GM19328 (cell line): ENCODE data around the gene MIPOL1.
"Not testable (repeated sequence)": the region's sequence is repeated elsewhere in the genome, so short reads cannot be mapped to it uniquely, and the experiment has no call there.

Experiments used
- ATAC-seq: cut with Tn5 transposase; IDR thresholded peaks from one replicate; pipeline ENCODE4 v1.9.1; 2021; ENCODE audit warnings: mild to moderate bottlenecking, moderate library complexity; ENCODE audit not compliant: unreplicated experiment

Gene MIPOL1

DNA sequence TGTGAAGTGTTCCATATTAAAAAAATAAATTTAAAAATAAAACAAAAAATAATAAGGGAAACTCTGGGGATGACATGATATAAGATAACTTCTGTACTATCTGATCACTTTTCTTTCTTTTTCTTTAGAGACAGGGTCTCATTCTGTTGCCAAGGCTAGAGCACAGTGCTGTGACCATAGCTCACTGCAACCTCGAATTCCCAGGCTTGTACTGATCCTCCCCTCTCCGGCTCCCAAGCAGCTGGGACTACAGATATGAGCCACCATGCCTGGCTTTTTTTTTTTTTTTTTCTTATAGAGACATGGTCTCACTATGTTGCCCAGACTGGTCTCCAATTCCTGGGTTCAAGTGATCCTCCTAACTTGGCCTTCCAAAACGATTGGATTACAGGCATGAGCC is 10.4 kb upstream of the MIPOL1 start:
- ATAC-seq = no peak

DNA sequence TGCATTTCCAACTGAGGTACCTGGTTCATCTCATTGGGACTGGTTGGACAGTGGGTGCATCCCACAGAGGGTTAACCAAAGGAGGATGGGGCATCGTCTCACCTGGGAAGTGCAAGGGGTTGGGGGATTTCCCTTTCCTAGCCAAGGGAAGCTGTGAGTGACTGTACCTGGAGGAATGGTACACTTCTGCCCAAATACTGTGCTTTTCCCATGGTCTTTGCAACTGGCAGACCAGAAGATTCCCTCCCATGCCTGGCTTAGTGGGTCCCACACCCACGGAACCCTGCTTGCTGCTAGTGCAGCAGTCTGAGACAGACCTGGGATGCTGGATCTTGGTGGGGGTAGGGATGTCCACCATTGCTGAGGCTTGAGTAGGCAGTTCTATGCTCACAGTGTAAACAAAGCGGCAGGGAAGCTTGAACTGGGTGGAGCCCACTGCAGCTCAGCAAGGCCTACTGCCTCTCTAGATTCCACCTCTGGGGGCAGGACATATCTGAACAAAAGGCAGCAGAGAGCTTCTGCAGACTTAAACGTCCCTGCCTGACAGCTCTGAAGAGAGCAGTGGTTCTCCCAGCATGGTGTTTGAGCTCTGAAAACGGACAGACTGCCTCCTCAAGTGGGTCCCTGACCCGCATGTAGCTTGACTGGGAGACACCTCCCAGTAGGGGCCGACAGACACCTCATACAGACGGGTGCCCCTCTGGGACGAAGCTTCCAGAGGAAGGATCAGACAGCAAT is 9.7 kb upstream of the MIPOL1 start:
- ATAC-seq = not testable (repeated sequence)

DNA sequence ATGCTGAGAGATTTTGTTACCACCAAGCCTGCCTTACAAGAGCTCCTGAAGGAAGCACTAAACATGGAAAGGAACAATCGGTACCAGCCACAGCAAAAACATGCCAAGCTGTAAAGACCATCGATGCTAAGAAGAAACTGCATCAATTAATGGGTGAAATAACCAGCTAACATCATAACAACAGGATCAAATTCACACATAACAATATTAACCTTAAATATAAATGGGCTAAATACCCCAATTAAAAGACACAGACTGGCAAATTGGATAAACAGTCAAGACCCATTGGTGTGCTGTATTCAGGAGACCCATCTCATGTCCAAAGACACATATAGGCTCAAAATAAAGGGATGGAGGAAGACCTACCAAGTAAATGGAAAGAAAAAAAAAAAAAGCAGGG is 8.0 kb upstream of the MIPOL1 start:
- ATAC-seq = not testable (repeated sequence)

DNA sequence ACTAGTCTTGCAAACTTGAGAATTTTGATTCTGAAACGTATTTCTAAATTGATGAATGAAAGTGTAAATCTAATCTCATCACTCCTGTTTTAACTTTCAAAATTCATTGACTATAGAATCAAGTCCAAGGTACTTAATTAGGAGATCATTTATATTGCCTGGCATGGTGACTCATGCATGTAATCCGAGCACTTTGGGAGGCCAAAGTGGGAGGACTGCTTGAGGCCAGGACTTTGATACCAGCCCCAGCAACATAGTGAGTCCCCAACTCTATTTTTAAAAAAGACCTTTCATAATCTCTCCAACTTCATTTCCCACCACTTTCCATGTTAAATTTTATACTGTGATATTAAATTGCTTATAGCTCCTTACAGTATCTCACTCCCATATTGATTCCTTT is 3.0 kb upstream of the MIPOL1 start:
- no peak for ATAC-seq

DNA sequence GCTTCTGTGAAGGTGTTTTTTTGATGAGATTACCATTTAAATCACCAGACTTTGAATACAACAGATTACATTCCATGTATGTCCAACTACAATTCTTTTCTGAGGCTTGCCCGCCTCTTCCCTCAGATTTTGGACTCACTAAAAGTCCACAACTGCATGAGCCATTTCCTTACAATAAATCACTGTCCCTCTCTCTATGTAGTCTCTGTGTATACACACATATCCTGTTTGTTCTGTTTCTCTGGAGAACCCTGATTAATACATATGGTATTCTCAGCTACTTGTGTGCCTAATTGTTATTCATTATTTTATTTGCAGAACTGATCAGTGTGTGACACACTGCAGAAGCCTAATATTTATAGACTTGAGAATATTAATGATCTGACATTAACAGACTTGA is 2.4 kb upstream of the MIPOL1 start:
- ATAC-seq = no peak

DNA sequence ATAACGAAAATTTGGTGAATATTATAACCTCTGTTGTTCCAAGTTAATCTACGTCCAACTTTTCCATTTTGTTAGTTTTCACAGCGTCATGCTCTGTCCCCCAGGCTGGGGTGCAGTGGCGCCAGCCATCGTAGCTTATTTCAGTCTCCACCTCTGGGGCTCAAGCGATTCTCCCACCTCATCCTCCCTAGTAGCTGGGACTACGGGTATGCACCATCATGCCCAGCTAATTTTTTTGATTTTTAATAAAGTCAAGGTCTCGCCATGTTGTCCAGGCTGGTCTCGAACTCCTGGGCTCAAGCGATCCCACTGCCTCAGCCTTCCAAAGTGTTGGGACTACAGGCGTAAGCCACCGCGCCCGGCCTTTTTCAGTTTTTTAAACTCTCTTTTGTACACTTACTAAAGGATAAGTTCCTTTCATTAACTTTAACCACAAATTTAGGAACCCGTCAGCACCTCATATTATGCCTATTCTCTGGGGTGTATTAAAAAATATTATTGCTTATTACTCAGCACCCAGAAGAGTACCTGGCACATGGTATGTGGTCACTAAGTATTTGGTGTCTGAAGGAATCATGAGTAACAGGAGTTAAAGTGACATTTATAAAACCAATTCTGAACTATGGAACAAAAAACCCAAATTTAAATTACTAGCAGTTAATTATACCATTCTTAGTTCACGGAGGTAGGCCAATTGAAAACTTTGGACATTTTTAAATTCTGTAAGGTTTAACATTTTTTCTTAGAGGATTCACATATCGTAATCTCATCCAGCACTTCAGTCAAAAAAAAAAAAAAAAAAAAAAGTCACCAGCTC is 925 bp upstream of the MIPOL1 start:
- no peak for ATAC-seq

DNA sequence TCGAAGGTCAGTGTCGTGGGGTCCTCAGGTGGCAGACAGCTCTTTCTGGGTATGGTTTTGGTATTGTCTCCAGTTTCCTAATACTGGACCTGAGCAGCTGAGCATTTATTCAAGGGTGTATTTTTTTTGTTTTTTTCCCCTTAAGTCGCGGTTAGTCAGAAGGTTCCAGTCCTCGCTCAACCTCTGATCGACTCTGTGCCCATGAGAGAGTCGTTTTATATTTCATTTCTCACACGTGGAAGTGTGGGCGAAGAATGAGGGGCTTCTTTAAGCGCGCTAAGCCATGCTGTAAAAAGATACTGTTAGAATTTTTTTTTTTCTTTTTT is 499 bp downstream of the MIPOL1 start:
- no peak for ATAC-seq

DNA sequence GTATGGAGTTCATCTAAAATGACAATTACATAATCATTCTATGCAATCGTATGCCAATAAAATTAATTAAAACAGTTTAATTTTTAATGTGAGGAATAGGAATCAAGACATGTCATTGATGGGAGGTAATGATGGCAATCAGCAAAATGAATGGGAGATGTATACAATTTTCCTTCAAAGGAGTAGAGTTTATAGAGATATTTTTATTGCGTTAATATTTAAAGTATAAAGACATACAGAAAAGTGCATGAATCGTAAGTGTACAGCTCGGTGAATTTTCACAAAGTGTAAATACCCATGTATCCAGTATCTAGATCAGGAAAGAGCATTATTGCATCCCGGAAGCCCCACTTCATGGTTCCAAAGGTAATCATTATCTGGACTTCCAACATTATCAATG is 1.2 kb downstream of the MIPOL1 start:
- no peak for ATAC-seq

DNA sequence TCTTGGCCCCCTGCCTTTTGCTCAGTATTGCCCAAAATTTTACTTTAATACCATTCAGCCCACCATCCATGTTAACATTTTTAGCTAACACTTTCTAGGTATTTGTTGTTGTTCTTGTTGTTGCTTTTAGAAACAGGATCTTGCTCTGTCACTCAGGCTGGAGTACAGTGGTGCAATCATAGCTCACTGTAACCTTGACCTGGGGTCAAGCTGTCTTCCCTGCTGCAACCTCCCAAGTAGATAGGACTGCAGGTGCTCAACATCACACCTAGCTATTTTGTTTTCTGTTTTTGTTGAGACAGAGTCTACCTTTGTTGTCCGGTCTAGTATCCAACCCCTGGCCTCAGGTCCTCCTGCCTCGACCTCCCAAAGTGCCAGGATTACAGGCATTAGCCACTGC is 4.0 kb downstream of the MIPOL1 start:
- no peak for ATAC-seq

DNA sequence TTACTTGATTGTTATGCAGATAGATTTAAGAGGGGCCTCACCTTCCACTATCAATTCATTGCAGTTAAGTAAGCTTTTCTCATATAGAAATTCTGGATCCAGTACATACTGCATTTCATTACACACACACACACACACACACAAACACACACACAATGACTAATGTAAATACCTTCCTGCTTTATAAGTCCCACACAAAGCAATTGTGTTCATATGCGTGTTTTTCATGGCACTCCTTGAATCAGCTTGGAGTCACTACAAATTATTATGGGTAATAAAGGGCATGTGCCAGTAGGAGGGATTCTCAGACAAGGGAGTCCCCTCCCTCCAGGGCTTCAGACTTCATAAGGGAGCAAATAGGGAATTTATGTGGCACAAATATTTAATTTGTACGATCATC is 4.5 kb downstream of the MIPOL1 start:
- ATAC-seq = no peak

DNA sequence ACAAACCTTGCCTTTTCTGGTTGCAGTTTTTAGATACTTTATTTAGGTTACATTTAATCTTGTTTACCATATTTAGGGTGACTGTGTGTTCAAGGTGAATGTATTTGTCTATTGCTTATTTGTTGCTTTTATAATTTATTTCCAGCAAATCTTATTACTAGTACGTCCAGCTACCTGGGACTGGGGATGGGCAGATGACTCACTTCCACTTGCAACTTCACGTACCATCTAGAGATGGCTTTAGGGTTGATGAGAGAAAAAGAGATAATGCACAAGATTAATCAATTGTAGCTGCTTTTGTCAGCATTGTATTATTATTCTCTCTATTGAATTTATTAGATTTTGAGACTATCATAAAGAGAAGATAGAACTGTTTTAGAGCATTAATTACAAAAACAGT is 5.1 kb downstream of the MIPOL1 start:
- no peak for ATAC-seq

DNA sequence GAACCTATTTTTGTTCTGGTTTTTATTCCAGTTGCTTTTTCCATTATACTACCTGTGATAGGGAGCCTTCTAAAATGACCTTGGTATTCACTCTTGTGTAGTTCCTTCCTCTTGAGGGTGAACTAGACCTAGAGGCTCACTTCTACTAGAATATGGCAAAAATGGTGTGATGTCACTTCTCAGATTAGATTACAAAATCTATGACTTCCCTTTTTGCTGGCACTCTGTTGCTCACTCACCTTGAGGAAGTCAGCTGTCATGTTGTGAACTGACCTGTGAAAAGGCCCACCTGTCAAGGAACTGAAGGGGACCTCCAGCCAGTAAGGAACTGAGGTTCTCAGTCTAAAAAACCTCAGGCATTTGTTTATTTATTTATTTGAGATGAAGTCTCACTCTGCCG is 5.7 kb downstream of the MIPOL1 start:
- ATAC-seq = no peak

DNA sequence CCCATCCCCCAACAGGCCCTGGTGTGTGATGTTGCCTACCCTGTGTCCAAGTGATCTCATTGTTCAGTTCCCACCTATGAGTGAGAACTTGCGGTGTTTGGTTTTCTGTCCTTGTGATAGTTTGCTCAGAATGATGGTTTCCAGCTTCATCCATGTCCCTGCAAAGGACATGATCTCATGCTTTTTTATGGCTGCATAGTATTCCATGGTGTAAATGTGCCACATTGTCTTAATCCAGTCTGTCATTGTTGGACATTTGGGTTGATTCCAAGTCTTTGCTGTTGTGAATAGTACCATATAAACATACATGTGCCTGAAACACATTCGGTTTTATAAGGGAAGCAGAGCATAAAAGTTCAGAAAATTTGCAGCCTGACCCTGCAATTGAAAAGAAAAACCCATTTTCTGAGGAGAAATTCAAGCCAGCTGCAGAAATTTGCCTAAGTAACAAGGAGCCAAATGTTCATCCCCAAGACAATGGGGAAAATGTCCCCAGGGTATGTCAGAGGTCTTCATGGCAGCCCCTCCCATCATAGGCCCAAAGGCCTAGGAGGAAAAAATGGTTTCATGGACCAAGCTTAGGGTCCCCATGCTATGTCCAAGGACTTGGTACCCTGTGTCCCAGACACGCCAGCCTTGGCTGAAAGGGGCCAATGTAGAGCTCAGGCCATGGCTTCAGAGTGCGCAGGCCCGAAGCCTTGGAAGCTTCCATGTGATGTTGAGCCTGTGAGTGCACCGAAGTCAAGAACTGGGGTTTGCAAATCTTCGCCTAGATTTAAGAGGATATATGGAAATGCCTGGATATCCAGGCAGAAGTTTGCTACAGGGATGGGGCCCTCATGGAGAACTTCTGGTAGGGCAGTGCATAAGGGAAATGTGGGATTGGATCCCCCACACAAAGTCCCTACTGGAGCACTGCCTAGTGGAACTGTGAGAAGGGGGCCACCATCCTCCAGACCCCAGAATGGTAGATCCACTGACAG is 8.2 kb downstream of the MIPOL1 start:
- not testable (repeated sequence) for ATAC-seq

DNA sequence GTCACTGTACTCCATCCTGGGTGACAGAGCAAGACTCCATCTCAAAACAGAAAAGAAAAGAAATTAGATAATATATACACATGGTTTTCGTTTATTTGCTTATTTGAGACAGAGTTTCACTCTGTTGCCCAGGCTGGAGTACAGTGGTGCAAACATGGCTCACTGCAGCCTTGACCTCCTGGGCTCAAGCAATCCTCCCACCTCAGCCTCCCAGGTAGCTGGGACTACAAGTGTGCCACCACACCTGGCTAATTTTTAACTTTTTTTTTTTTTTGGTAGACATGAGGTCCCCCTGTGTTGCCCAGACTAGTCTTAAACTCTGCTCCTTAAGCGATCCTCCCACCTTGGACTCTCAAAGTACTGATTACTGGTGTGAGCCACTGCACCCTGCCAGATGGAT is 11.9 kb downstream of the MIPOL1 start:
- not testable (repeated sequence) for ATAC-seq

DNA sequence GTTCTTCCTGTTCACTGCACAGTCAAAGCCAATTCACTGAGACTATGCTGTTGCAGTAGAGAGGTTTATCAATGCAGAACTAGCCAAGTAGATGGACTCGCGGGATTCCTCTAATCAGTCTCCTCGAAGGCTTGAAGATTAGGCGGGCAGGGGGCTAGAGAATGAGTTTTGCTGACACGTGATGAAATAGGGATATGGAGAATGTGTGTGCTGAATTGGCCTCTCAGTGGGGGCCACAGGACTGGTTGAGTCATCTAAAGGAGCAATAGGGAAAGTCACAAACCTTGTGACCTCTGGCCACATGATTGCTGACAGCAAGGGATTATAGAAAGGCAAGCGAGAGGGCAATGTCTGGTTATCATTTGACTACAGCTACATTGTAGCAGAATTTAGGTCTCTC is 12.7 kb downstream of the MIPOL1 start:
- no peak for ATAC-seq

DNA sequence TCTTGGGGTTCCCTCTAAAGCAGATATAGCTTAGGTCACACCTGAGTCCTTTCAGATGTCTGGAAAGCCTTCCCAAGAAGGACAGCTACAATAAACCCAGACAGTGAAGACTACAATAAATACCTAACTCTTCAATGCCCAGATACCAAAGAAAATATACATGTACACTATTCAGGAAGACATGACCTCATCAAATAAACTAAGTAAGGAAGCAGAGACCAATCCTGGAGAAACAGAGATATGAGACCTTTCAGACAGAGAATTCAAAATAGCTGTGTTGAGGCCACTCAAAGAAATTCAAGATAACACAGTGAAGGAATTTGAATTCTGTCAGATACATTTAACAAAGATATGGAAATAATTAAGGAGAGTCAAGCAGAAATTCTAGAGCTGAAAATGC is 15.3 kb downstream of the MIPOL1 start:
- no peak for ATAC-seq

DNA sequence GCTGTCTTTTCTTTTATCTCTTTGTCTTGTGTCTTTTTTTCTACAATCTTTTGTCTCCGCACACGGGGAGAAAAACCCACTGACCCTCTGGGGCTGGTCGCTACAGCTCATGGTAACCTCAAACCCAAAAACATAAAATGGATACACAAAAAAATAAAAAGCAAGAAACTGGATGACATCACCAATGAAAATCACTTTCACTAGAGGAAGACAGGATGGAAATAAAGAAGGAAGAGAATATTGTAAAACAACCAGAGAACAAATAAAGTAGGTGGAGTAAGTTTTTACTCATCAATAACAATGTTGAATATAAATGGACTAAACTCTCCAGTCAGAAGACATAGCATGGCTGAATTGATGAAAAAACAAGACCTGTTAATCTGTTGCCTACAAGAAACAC is 17.6 kb downstream of the MIPOL1 start:
- ATAC-seq = no peak

DNA sequence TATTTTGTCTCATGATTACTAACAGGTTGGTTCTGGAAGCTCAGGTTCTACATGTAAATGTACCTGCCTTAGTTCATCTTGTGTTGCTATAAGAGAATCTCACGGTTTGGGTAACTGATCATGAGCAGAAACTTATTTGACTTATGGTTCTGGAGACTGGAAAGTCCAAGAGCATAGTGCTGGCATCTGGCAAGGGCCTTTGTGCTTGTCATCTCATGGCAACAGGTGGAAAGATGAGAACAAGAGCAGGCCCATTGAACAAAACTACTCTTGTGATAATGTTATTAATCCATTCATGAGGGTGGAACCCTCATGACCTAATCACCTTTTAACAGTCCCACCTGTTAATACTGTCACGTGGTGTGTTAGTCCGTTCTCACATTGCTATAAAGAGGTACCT is 23.3 kb downstream of the MIPOL1 start:
- ATAC-seq = no peak

DNA sequence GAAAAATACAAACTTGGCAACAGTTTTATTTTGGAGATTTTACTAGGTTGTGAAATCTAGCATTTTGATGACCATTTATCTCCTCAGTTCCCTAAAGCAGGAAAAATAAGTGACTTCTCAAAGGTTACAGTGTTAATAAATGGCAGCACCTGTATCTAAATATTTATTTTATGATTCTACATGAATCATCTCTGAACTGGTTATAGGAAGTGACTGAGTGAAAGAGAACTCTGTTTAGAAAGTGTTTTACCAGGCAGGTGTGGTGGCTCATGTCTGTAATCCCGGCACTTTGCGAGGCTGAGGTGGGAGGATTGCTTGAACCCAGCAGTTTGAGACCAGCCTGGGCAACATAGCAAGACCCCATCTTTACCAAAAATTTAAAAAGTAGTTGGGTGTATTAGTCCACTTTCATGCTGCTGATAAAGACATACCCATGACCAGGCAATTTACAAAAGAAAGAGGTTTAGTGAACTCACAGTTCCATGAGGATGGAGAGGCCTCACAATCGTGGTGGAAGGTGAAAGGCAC is 26.3 kb downstream of the MIPOL1 start:
- ATAC-seq = no peak

DNA sequence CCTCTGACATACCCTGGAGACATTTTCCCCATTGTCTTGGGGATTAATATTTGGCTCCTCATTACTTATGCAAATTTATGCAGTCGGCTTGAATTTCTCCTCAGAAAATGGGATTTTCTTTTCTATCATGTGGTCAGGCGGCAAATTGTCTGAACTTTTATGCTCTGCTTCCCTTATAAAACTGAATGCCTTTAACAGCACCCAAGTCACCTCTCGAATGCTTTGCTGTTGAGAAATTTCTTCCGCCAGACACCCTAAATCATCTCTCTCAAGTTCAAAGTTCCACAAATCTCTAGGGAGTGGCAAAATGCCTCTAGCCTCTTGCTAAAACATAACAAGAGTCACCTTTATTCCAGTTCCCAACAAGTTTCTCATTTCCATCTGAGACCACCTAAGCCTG is 27.9 kb downstream of the MIPOL1 start:
- ATAC-seq = not testable (repeated sequence)

DNA sequence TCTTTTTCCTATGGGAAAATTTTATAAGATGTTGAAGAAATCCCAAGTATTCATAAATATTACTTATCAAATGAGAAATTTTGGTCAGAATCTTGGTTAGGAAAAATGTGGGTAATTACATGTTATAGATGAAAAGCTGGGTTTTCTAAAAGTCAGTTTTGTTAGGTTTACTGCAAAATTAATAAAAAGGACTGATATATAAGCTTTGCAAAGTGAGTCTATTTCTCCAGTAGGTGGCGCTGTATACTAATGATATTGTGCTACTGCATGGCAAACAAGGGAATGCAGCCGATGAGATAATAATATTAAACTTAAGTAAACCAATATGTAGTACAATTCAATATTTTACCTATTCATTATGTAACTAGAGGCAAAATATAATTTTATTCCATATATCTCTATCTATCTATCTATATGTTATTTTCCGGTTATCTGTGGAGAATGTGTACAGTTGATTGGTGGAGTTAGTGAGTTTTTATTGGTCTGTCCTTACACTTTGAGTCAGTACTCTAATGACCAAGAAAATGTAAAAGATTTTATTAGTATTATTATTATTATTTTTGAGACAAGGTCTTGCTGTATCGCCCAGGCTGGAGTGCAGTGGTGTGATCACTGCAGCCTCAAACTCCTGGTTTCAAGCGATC is 32.9 kb downstream of the MIPOL1 start:
- peak; percentile 77 for ATAC-seq
